HG03095 (cell line): Measurements from ENCODE around the gene SDCCAG8.

Experiments
- ATAC-seq: cut with Tn5 transposase; IDR thresholded peaks from one replicate; pipeline ENCODE4 v1.9.1; 2021; ENCODE audit warnings: moderate library complexity; ENCODE audit not compliant: unreplicated experiment

SDCCAG8 gene

GRCh38 chr1:243529512-243529911 is 273.7 kb downstream of the SDCCAG8 start:
- no peak for ATAC-seq

- ATAC-seq, result no peak
These were observed 279.2 kb downstream of the SDCCAG8 start for GRCh38 chr1:243535014-243535413.

GRCh38 chr1:243539636-243540035 is 283.8 kb downstream of the SDCCAG8 start:
- no peak for ATAC-seq

DNA sequence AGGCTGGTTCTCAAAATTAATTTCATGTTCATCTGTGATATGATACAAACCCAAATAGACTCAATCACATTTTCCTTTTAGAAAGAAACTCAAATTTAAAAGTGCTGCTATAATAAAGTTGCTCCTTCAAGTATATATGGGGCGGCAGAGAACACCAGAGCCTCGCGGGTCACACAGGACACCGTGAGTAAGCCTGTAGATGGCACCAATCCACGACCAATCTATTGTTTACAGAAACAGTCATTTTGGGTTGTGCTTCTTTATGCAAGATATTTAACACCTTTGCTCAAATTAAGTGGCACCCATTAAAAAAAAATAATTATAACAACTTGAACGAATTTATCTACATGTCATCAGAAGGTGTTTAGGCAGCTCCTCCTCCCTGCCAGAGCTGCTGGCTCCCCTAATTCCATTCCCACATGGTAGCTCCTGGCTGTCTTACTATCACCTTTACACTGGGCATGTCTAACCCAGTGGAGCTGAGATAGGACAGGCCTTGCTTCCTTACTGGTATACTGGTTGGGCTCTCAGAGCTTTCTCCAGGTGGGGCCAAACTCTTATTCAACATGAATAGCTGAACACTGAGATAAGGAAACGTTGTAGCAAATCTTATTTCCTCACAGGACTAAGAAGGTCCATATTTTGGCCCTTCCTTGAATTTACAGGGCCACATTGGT is 287.0 kb downstream of the SDCCAG8 start:
- no peak for ATAC-seq

DNA sequence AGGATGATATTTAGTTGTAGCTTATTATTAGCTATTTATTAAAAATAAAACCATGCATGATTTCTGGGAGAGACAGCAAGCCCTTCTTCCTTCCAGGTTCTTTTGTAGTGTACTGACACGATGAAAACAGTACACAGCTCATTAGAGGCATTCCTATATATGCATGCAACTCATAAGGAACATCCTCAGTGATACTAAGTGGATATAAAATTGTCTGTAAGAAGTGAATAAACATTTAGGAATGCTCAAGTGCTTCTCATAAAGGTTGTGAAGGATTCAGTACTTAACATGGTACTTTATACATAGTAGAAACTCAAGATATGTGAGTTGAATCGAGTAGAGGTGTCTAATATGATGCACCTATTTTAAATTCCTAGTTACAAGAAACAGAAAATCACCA is 287.7 kb downstream of the SDCCAG8 start:
- ATAC-seq, result no peak

- ATAC-seq, result no peak
These were observed 290.6 kb downstream of the SDCCAG8 start for GRCh38 chr1:243546457-243546856.

- ATAC-seq, result no peak
These were observed 292.1 kb downstream of the SDCCAG8 start for GRCh38 chr1:243547891-243548290.

DNA sequence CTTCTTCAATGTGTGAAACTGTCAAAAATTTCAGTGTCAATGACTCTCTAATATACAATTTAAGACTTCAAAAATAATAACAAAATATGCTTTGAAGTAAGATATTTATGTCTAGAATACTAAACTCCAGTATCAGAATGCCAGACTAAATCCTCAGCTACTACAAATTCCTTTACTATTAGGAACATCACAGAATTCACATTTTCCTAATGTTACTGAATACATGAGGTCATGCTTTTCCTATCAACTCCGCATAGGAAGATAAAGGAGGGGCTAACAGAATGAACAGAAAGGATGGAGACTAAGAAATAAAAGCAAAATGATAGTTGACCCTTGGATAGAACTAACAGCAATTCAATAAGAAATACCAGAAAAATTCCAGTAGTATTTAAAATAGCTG is 292.7 kb downstream of the SDCCAG8 start:
- ATAC-seq, result no peak

GRCh38 chr1:243549108-243549507 is 293.3 kb downstream of the SDCCAG8 start:
- no peak for ATAC-seq
